OCI-LY7 (cell line): ENCODE data around the gene SLC25A1.

Experiments used
- CTCF ChIP-seq: fragments of 200-600 bp; sonication (generic); conservative IDR thresholded peaks from 2 replicates; pipeline ENCODE4 v1.5.1; 2014; ENCODE audit warnings: mild to moderate bottlenecking, antibody characterized with exemption, low read length, moderate library complexity, mixed read lengths
- EZH2phosphoT487 ChIP-seq: fragments of 200-600 bp; sonication (generic); IDR thresholded peaks from 2 replicates; pipeline ENCODE4 v1.6.1; 2018; ENCODE audit warnings: low read depth, borderline replicate concordance, mild to moderate bottlenecking, mixed run types, antibody characterized with exemption, low read length, moderate library complexity, mixed read lengths

GRCh38 chr22:19210188-19210587 is 31.7 kb upstream of the SLC25A1 start:
- TF ChIP-seq CTCF (no peak), EZH2phosphoT487 (no peak)
